GM12891 (cell line): ENCODE results near the gene RERE.

Source experiments
- PAX5 ChIP-seq: IDR thresholded peaks from 2 replicates; pipeline ENCODE4 v1.6.1; 2011; ENCODE audit warnings: low read length, moderate library complexity, mild to moderate bottlenecking; ENCODE audit not compliant: insufficient read depth, severe bottlenecking
- POLR2A ChIP-seq: IDR thresholded peaks from 2 replicates; pipeline ENCODE4 v1.6.1; 2011; ENCODE audit warnings: low read depth, low read length, control low read depth
- POLR2AphosphoS5 ChIP-seq: IDR thresholded peaks from 2 replicates; pipeline ENCODE4 v1.6.1; 2011; ENCODE audit warnings: low read depth, low read length, control low read depth
- POU2F2 ChIP-seq: IDR thresholded peaks from 2 replicates; pipeline ENCODE4 v1.6.1; 2011; ENCODE audit warnings: low read depth, mild to moderate bottlenecking, control low read depth, low read length, moderate library complexity
- SPI1 ChIP-seq: IDR thresholded peaks from 2 replicates; pipeline ENCODE4 v1.6.1; 2011; ENCODE audit warnings: low read depth, low read length, control low read depth
- TAF1 ChIP-seq: IDR thresholded peaks from 2 replicates; pipeline ENCODE4 v1.6.1; 2011; ENCODE audit warnings: low read depth, low read length, control low read depth

- TF ChIP-seq TAF1 = no peak
- no peak for TF ChIP-seq POLR2AphosphoS5
- no peak for TF ChIP-seq POLR2A
- peak; percentile 48 for TF ChIP-seq SPI1
- TF ChIP-seq PAX5 = no peak
- no peak for TF ChIP-seq POU2F2
Measured at GRCh38 chr1:8780405-8780804, 37.0 kb downstream of the RERE start.
